ENCODE measurements around the gene CTF1. TPM values are rescaled to one million over a fixed set of nuclear protein-coding genes. Genes with fewer than 3 reads are reported as not detected.

CTF1 gene
- total and polyA plus RNA-seq, 2 experiments from 2014 or later: 4.9 to 14.0 TPM

GRCh38 chr16:30904114-30904780 is 7.8 kb downstream of the CTF1 start:
- no peaks in the 10 kb centered on the region for H3K27me3 ChIP-seq
- no peak for DNase-seq (ENCODE audit: low read depth in 1 of 2, low spot score in 1 of 2)
- TF ChIP-seq CTCF (IDR thresholded peaks at IDR 0.05; ENCODE audit: low read depth, low read length): no peak
- H3K36me3 ChIP-seq: no peaks in the 10 kb centered on the region
- no peak overlapping the region for H3K27ac ChIP-seq
- H3K9me3 ChIP-seq (ENCODE audit: low read depth): no peaks in the 10 kb centered on the region
- no peaks in the 10 kb centered on the region for H3K4me1 ChIP-seq (ENCODE audit: low read depth)
- H3K4me3 ChIP-seq: no peak overlapping the region

DNA sequence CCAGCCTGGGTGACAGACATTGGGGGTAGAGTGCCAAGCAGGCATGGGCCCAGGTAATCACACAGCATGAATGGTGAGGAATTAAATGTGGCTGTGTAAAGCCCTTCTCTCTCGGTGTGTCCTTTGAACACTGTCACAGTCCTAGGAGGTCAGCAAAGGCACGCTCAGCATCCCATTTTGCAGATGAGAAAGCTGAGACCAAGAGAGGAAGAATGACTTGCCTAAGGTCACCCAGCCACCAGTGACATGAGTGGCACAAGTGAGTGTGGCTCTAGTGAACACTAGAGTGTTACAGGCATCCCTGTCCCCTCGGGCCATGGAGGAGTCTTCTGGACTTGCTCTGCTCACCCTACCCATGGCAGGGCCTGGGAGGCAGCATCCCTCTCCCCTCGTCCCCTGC is 10.7 kb downstream of the CTF1 start:
- H3K4me1 ChIP-seq (ENCODE audit: low read depth): no peaks in the 10 kb centered on the region
- TF ChIP-seq CTCF (IDR thresholded peaks at IDR 0.05; ENCODE audit: low read depth, low read length): no peak
- DNase-seq (ENCODE audit: low read depth in 1 of 2, low spot score in 1 of 2): no peak
- H3K27me3 ChIP-seq: no peaks in the 10 kb centered on the region
- H3K4me3 ChIP-seq: no peak overlapping the region
- H3K36me3 ChIP-seq: no peaks in the 10 kb centered on the region
- no peak overlapping the region for H3K27ac ChIP-seq
- H3K9me3 ChIP-seq (ENCODE audit: low read depth): no peaks in the 10 kb centered on the region

- no peaks in the 10 kb centered on the region for H3K4me1 ChIP-seq (ENCODE audit: low read depth)
- TF ChIP-seq CTCF (IDR thresholded peaks at IDR 0.05; ENCODE audit: low read depth, low read length): no peak
- no peak overlapping the region for H3K4me3 ChIP-seq
- H3K27me3 ChIP-seq: no peaks in the 10 kb centered on the region
- H3K27ac ChIP-seq: no peak overlapping the region
- H3K9me3 ChIP-seq (ENCODE audit: low read depth): no peaks in the 10 kb centered on the region
- no peaks in the 10 kb centered on the region for H3K36me3 ChIP-seq
- no peak for DNase-seq (ENCODE audit: low read depth in 1 of 2, low spot score in 1 of 2)
These were observed 14.1 kb downstream of the CTF1 start for GRCh38 chr16:30910427-30911029.

GRCh38 chr16:30912794-30913412 is 16.5 kb downstream of the CTF1 start:
- Histone ChIP-seq H3K9me3 (ENCODE audit: low read depth) (no peaks in the 10 kb centered on the region), H3K4me3 (no peak overlapping the region), H3K27ac (no peak overlapping the region), H3K27me3 (no peaks in the 10 kb centered on the region), H3K36me3 (no peaks in the 10 kb centered on the region), H3K4me1 (ENCODE audit: low read depth) (no peaks in the 10 kb centered on the region)
- TF ChIP-seq CTCF (IDR thresholded peaks at IDR 0.05; ENCODE audit: low read depth, low read length): no peak
- DNase-seq (ENCODE audit: low read depth in 1 of 2, low spot score in 1 of 2): no peak

DNA sequence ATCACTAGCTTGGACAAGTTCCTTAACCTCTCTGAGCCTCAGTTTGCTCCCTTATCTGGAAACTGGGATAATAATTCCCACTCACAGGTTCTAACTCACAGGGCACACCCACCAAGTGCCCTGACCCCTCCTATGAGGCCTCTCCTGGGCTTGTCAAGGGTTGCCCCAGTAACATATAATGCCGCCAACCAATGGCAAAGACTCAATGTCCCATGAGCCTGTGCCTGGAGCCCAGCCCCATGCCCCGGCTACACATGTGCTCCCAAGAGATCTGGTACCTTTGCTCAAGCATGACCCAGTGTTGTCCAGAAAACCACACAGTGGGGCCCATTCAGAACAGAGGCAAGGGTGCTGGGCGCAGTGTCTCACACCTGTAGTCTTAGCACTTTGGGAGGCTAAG is 18.4 kb downstream of the CTF1 start:
- Histone ChIP-seq H3K4me3 (no peak overlapping the region), H3K27me3 (no peaks in the 10 kb centered on the region), H3K4me1 (ENCODE audit: low read depth) (no peaks in the 10 kb centered on the region), H3K9me3 (ENCODE audit: low read depth) (no peaks in the 10 kb centered on the region), H3K36me3 (no peaks in the 10 kb centered on the region), H3K27ac (no peak overlapping the region)
- TF ChIP-seq CTCF (IDR thresholded peaks at IDR 0.05; ENCODE audit: low read depth, low read length): no peak
- DNase-seq (ENCODE audit: low read depth in 1 of 2, low spot score in 1 of 2): no peak
